ENCODE results near the gene C17orf107.

DNA sequence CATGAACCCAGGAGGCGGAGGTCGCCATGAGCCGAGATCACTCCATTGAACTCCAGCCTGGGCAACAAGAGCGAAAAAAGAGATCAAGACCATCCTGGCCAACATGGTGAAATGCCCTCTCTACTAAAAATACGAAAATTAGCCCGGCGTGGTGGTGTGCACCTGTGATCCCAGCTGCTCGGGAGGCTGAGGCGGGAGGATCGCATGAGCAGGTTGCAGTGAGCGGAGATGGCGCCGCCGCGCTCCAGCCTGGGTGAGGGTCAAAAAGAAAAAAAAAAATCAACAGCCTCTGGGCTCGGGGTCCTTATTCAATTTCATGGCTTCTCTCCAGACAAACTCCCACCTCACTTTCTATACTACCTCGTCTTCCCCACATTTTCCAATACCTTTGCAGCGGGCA, 29.5 kb downstream of the C17orf107 start:
- TF ChIP-seq, protein P1, sequence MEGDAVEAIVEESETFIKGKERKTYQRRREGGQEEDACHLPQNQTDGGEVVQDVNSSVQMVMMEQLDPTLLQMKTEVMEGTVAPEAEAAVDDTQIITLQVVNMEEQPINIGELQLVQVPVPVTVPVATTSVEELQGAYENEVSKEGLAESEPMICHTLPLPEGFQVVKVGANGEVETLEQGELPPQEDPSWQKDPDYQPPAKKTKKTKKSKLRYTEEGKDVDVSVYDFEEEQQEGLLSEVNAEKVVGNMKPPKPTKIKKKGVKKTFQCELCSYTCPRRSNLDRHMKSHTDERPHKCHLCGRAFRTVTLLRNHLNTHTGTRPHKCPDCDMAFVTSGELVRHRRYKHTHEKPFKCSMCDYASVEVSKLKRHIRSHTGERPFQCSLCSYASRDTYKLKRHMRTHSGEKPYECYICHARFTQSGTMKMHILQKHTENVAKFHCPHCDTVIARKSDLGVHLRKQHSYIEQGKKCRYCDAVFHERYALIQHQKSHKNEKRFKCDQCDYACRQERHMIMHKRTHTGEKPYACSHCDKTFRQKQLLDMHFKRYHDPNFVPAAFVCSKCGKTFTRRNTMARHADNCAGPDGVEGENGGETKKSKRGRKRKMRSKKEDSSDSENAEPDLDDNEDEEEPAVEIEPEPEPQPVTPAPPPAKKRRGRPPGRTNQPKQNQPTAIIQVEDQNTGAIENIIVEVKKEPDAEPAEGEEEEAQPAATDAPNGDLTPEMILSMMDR (IDR thresholded peaks at IDR 0.05; ENCODE audit: low read depth, low read length), result no peak
- no peak for TF ChIP-seq EZH2phosphoT487 (IDR thresholded peaks at IDR 0.05; ENCODE audit: low read depth)
